IMR-90 (cell line): ENCODE data around the gene ETV6. TPM values are rescaled to one million over a fixed set of nuclear protein-coding genes. Genes with fewer than 3 reads are reported as not detected.

ENCODE experiments used
- ATAC-seq: fragments of 200-7000 bp; cut with Tn5 transposase; 2 replicates; pipeline ENCODE4 v1.9.1; 2020; ENCODE audit warnings: low read depth, mild to moderate bottlenecking, moderate library complexity
- BruUV-seq: library from RNA; stranded (reverse); fragments of 400-500 nt; replicated peaks from 2 replicates; lab custom pipeline; 2021; lab: Mats Ljungman, UMichigan
- CTCF ChIA-PET: fragments of 300-600 bp; formaldehyde crosslinking; extraction: SDS; loops from one replicate; lab custom pipeline; 2021; ENCODE audit warnings: antibody characterized with exemption; lab: Yijun Ruan, JAX
- POLR2A ChIA-PET: fragments of 300-600 bp; sonication (Branson Sonifier 250); formaldehyde crosslinking; loops from one replicate; lab custom pipeline; 2022; ENCODE audit warnings: antibody characterized with exemption; ENCODE audit not compliant: unreplicated experiment; lab: Charles Lee
- DNase-seq: peaks from one replicate; pipeline ENCODE4 v3.0.0; 2013
- H2AFZ ChIP-seq: replicated peaks from 2 replicates; pipeline ENCODE3; 2013; ENCODE audit warnings: low read length, mild to moderate bottlenecking; ENCODE audit not compliant: poor library complexity
- H2AK5ac ChIP-seq: 2 replicates; pipeline ENCODE4 v1.6.1; 2013; ENCODE audit warnings: low read depth, low read length, inconsistent platforms
- H2AK9ac ChIP-seq: replicated peaks from 2 replicates; pipeline ENCODE3; 2013; ENCODE audit warnings: mild to moderate bottlenecking, low read depth, low read length, moderate library complexity; ENCODE audit not compliant: poor library complexity
- H2BK120ac ChIP-seq: 2 replicates; pipeline ENCODE4 v1.6.1; 2013; ENCODE audit warnings: low read depth, low read length, inconsistent platforms
- H2BK15ac ChIP-seq: 3 replicates; pipeline ENCODE4 v1.6.1; 2013; ENCODE audit warnings: low read depth, low read length, inconsistent platforms
- H2BK20ac ChIP-seq: 2 replicates; pipeline ENCODE4 v1.6.1; 2013; ENCODE audit warnings: low read depth, mild to moderate bottlenecking, inconsistent platforms, low read length, moderate library complexity
- H2BK5ac ChIP-seq: 2 replicates; pipeline ENCODE4 v1.6.1; 2013; ENCODE audit warnings: mild to moderate bottlenecking, low read depth, low read length, inconsistent platforms; ENCODE audit not compliant: poor library complexity, severe bottlenecking
- H3K14ac ChIP-seq: replicated peaks from 2 replicates; pipeline ENCODE4 v1.6.1; 2013; ENCODE audit warnings: low read depth, low read length, inconsistent platforms
- H3K18ac ChIP-seq: 2 replicates; pipeline ENCODE4 v1.6.1; 2013; ENCODE audit warnings: low read depth, low read length, control low read depth
- H3K23ac ChIP-seq: 2 replicates; pipeline ENCODE4 v1.6.1; 2013; ENCODE audit warnings: low read depth, low read length, inconsistent platforms
- H3K27ac ChIP-seq: 2 replicates; pipeline ENCODE4 v1.5.1; 2013; ENCODE audit warnings: mild to moderate bottlenecking, control low read depth, low read length; ENCODE audit not compliant: insufficient read depth
- H3K27me3 ChIP-seq: 2 replicates; pipeline ENCODE4 v1.6.1; 2013; ENCODE audit warnings: low read length; ENCODE audit not compliant: control insufficient read depth, insufficient read depth
- H3K36me3 ChIP-seq: 2 replicates; pipeline ENCODE4 v1.6.1; 2013; ENCODE audit warnings: low read length, mixed read lengths; ENCODE audit not compliant: control insufficient read depth, insufficient read depth
- H3K4ac ChIP-seq: 2 replicates; pipeline ENCODE4 v1.6.1; 2013; ENCODE audit warnings: low read depth, low read length, inconsistent platforms
- H3K4me1 ChIP-seq: 2 replicates; pipeline ENCODE4 v1.6.1; 2013; ENCODE audit warnings: low read length, mixed read lengths; ENCODE audit not compliant: control insufficient read depth, insufficient read depth
- H3K4me2 ChIP-seq: 2 replicates; pipeline ENCODE4 v1.6.1; 2013; ENCODE audit warnings: low read depth, mild to moderate bottlenecking, control low read depth, low read length, moderate library complexity
- H3K4me3 ChIP-seq: 2 replicates; pipeline ENCODE4 v1.5.1; 2013; ENCODE audit warnings: low read depth, mild to moderate bottlenecking, control low read depth, low read length, moderate library complexity; ENCODE audit not compliant: insufficient read depth
- H3K56ac ChIP-seq: 2 replicates; pipeline ENCODE4 v1.6.1; 2013; ENCODE audit warnings: low read length, inconsistent platforms; ENCODE audit not compliant: insufficient read depth; ENCODE audit errors: extremely low read depth
- H3K79me1 ChIP-seq, 2 experiments: 2 replicates each; pipeline ENCODE4 v1.6.1; 2013; ENCODE audit warnings: low read length in 2 of 2, inconsistent platforms in 1 of 2, low read depth in 1 of 2
- H3K9ac ChIP-seq: 2 replicates; pipeline ENCODE4 v1.6.1; 2013; ENCODE audit warnings: low read depth, low read length, control low read depth
- H3K9me1 ChIP-seq: 2 replicates; pipeline ENCODE4 v1.6.1; 2013; ENCODE audit warnings: low read length, inconsistent platforms; ENCODE audit not compliant: insufficient read depth
- H3K9me3 ChIP-seq: 2 replicates; pipeline ENCODE4 v1.6.1; 2013; ENCODE audit warnings: low read length; ENCODE audit not compliant: control insufficient read depth, insufficient read depth
- H4K20me1 ChIP-seq: 2 replicates; pipeline ENCODE4 v1.6.1; 2013; ENCODE audit warnings: low read length, inconsistent platforms; ENCODE audit not compliant: insufficient read depth
- H4K5ac ChIP-seq: 2 replicates; pipeline ENCODE4 v1.6.1; 2013; ENCODE audit warnings: mild to moderate bottlenecking, low read depth, low read length, control low read depth
- H4K8ac ChIP-seq, 2 experiments: 2 replicates each; pipeline ENCODE4 v1.6.1; 2013; ENCODE audit warnings: low read depth in 2 of 2, low read length in 2 of 2, control low read depth in 1 of 2, inconsistent platforms in 1 of 2
- H4K91ac ChIP-seq: 2 replicates; pipeline ENCODE4 v1.6.1; 2013; ENCODE audit warnings: low read depth, low read length, inconsistent platforms; ENCODE audit not compliant: insufficient read depth
- CEBPB ChIP-seq: IDR thresholded peaks from 2 replicates; pipeline ENCODE4 v1.6.1; 2012; ENCODE audit warnings: low read depth, low read length, improper control_type of control experiment
- CHD1 ChIP-seq: IDR thresholded peaks from 2 replicates; pipeline ENCODE4 v1.6.1; 2012; ENCODE audit warnings: low read depth, low read length, improper control_type of control experiment
- CTCF ChIP-seq: conservative IDR thresholded peaks from 2 replicates; pipeline ENCODE4 v1.5.1; 2012; ENCODE audit warnings: mild to moderate bottlenecking, low read depth, low read length, improper control_type of control experiment
- FOS ChIP-seq: fragments of 150-350 bp; IDR thresholded peaks from 2 replicates; pipeline ENCODE4 v1.6.1; 2016; ENCODE audit warnings: low read depth, low read length
- MAFK ChIP-seq: IDR thresholded peaks from 2 replicates; pipeline ENCODE4 v1.6.1; 2012; ENCODE audit warnings: low read depth, low read length, improper control_type of control experiment
- MAZ ChIP-seq: IDR thresholded peaks from 2 replicates; pipeline ENCODE4 v1.6.1; 2012; ENCODE audit warnings: low read depth, mild to moderate bottlenecking, low read length, improper control_type of control experiment, moderate library complexity, borderline replicate concordance
- NFE2L2 ChIP-seq: fragments of 150-350 bp; IDR thresholded peaks from 2 replicates; pipeline ENCODE4 v1.6.1; 2016; ENCODE audit warnings: low read depth, mild to moderate bottlenecking, low read length
- POLR2A ChIP-seq: IDR thresholded peaks from 2 replicates; pipeline ENCODE4 v1.6.1; 2012; ENCODE audit warnings: mild to moderate bottlenecking, low read depth, low read length
- RAD21 ChIP-seq: IDR thresholded peaks from 2 replicates; pipeline ENCODE4 v1.6.1; 2012; ENCODE audit warnings: low read length, improper control_type of control experiment
- RCOR1 ChIP-seq: IDR thresholded peaks from 2 replicates; pipeline ENCODE4 v1.6.1; 2012; ENCODE audit warnings: mild to moderate bottlenecking, low read length, improper control_type of control experiment; ENCODE audit not compliant: insufficient replicate concordance
- RFX5 ChIP-seq: IDR thresholded peaks from 2 replicates; pipeline ENCODE4 v1.8.0; 2012; ENCODE audit warnings: low read depth, mild to moderate bottlenecking, low read length, moderate library complexity
- SMC3 ChIP-seq: fragments of 150-350 bp; IDR thresholded peaks from 2 replicates; pipeline ENCODE4 v1.6.1; 2016; ENCODE audit warnings: low read depth, mild to moderate bottlenecking, antibody characterized with exemption, low read length, moderate library complexity
- USF2 ChIP-seq: fragments of 150-350 bp; IDR thresholded peaks from 2 replicates; pipeline ENCODE4 v1.6.1; 2017; ENCODE audit warnings: mild to moderate bottlenecking, antibody characterized with exemption, low read length, low read depth
- WGBS, 2 experiments: methylation state at CpG; one replicate each; pipeline versions ENCODE4 v1.1.5 to v1.1.7; 2013; ENCODE audit warnings: missing lambda C conversion rate in 2 of 2; ENCODE audit not compliant: insufficient read length in 1 of 2; ENCODE audit errors: extremely low coverage in 2 of 2; 5-methylcytosine and 5-hydroxymethylcytosine counted together
- dilution Hi-C: fragments of 300-500 bp; cut with HindIII; formaldehyde crosslinking; loops from one replicate; pipeline ENCODE4 v1.14.3; 2018; ENCODE audit warnings: low sequenced_read_pairs; ENCODE audit not compliant: unreplicated experiment
- in situ Hi-C: fragments of 300-500 bp; cut with MboI; formaldehyde crosslinking; loops from 3 replicates; pipeline ENCODE4 v1.14.3; 2019; ENCODE audit warnings: low sequenced_read_pairs, inconsistent platforms, mixed read lengths
- intact Hi-C: fragments of 100-400 bp; cut with micrococcal nuclease; formaldehyde crosslinking; loops from 2 replicates; pipeline ENCODE4 v1.10.0; 2022
- polyA plus RNA-seq, 3 experiments: library from polyadenylated mRNA; depleted of rRNA; stranded (reverse); fragments of >200 nt; gene quantifications; 2 replicates each; pipeline ENCODE4 v1.2.3, GENCODE V29; 2012; ENCODE audit warnings: low replicate concordance in 1 of 3
- total RNA-seq: library from RNA; depleted of rRNA; stranded (reverse); fragments of >200 nt; gene quantifications from 2 replicates; pipeline ENCODE4 v1.2.3, GENCODE V29; 2012
- TF ChIP-seq, protein P1 (sequence below): fragments of 150-350 bp; IDR thresholded peaks from 2 replicates; pipeline ENCODE4 v1.6.1; 2016; ENCODE audit warnings: low read depth, mild to moderate bottlenecking, low read length, moderate library complexity, borderline replicate concordance

ETV6 gene
- total and polyA plus RNA-seq, 2 of the 4 experiments (the other 2 are of a cell fraction): 8.4 to 9.9 TPM

GRCh38 chr12:11836282-11837151 lies 187.0 kb downstream of the ETV6 start:
- in situ Hi-C loops: no loop called here
- Histone ChIP-seq H3K79me1 (peaks cover 27 to 57% of the 10 kb centered on the region in 2 experiments), H3K4me1 (peaks cover 11% of the 10 kb centered on the region), H2AK9ac (no peak overlapping the region), H3K14ac (no peak overlapping the region), H2BK20ac (no peak overlapping the region), H3K4ac (no peak overlapping the region), H2AFZ (no peak overlapping the region), H3K36me3 (0 out of 2 replicates have a peak, but pooled peaks cover 7% of the 10 kb centered on the region), H4K5ac (no peak overlapping the region), H3K27me3 (no peaks in the 10 kb centered on the region), H3K4me3 (no peak overlapping the region), H3K9me3 (no peaks in the 10 kb centered on the region), H3K23ac (0 out of 2 replicates have a peak overlapping the region, but pooled peaks have one; percentile 6), H2BK5ac (no peak overlapping the region), H2BK120ac (no peak overlapping the region), H4K20me1 (no peaks in the 10 kb centered on the region; the same call in 1 of the 2 replicates), H2AK5ac (peak overlapping the region; percentile 31), H4K91ac (no peak overlapping the region), H3K9me1 (peaks cover 14% of the 10 kb centered on the region; the same call in 1 of the 2 replicates), H2BK15ac (no peak overlapping the region), H3K4me2 (peak overlapping the region; percentile 63; the same call in 1 of the 2 replicates), H3K18ac (no peak overlapping the region), H4K8ac (no peak overlapping the region; a peak in 1 of 4 replicates), H3K9ac (no peak overlapping the region), H3K27ac (no peak overlapping the region), H3K56ac (no peak overlapping the region)
- DNase-seq: no peak
- BruUV-seq: no TSS peak
- no peak for ATAC-seq
- CTCF ChIA-PET: no interaction called here
- POLR2A ChIA-PET: no interaction called here
- intact Hi-C loops: no loop called here
- 94% methylated on average over 3 of the region's 14 CpGs; no CpG with 5 or more reads in 1 of the 2 experiments for WGBS, 2 experiments
- dilution Hi-C loops: no loop called here
- TF ChIP-seq USF2 (no peak), RAD21 (no peak), NFE2L2 (no peak), SMC3 (no peak), RFX5 (no peak), CHD1 (no peak), POLR2A (no peak), MAZ (no peak), CTCF (no peak), RCOR1 (no peak), CEBPB (no peak), MAFK (no peak), FOS (no peak)
- TF ChIP-seq, protein P1, sequence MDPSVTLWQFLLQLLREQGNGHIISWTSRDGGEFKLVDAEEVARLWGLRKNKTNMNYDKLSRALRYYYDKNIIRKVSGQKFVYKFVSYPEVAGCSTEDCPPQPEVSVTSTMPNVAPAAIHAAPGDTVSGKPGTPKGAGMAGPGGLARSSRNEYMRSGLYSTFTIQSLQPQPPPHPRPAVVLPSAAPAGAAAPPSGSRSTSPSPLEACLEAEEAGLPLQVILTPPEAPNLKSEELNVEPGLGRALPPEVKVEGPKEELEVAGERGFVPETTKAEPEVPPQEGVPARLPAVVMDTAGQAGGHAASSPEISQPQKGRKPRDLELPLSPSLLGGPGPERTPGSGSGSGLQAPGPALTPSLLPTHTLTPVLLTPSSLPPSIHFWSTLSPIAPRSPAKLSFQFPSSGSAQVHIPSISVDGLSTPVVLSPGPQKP: no peak
